Suprapubic skin (tissue), 4 donors: Measurements from ENCODE around the gene LRFN4. TPM values are rescaled to one million over a fixed set of nuclear protein-coding genes. Genes with fewer than 3 reads are reported as not detected.

Experiments used
- DNase-seq, 2 donors: peaks; one replicate each; pipeline ENCODE4 v3.0.0-alpha.2; 2019; ENCODE audit warnings: low spot score in 2 of 2
- H3K27ac ChIP-seq: fragments of 200-600 bp; sonication (generic); one replicate; pipeline ENCODE4 v1.5.1; 2019
- H3K27me3 ChIP-seq: fragments of 200-600 bp; sonication (generic); one replicate; pipeline ENCODE4 v1.5.1; 2019
- H3K36me3 ChIP-seq: fragments of 200-600 bp; sonication (generic); one replicate; pipeline ENCODE4 v1.5.1; 2019
- H3K4me1 ChIP-seq: fragments of 200-600 bp; sonication (generic); one replicate; pipeline ENCODE4 v1.5.1; 2019
- H3K4me3 ChIP-seq: fragments of 200-600 bp; sonication (generic); one replicate; pipeline ENCODE4 v1.5.1; 2019; ENCODE audit warnings: mild to moderate bottlenecking
- H3K9me3 ChIP-seq: fragments of 200-600 bp; sonication (generic); one replicate; pipeline ENCODE4 v1.5.1; 2019
- CTCF ChIP-seq, 2 donors: fragments of 200-600 bp in 1 of 2; fragments of 450-650 bp in 1 of 2; sonication (generic) in 1 of 2; IDR thresholded peaks; one replicate each; pipeline ENCODE4 v1.5.1; 2016 to 2019; ENCODE audit warnings: antibody characterized with exemption in 2 of 2, mild to moderate bottlenecking in 1 of 2, moderate library complexity in 1 of 2
- EP300 ChIP-seq: sonication (generic); formaldehyde crosslinking; IDR thresholded peaks from one replicate; pipeline ENCODE4 v1.6.1; 2017; ENCODE audit warnings: antibody characterized with exemption
- POLR2A ChIP-seq, 2 donors: fragments of 450-650 bp; IDR thresholded peaks; one replicate each; pipeline ENCODE4 v1.6.1; 2017; ENCODE audit warnings: antibody characterized with exemption in 2 of 2, mild to moderate bottlenecking in 2 of 2, moderate library complexity in 2 of 2
- POLR2AphosphoS5 ChIP-seq, 3 donors: sonication (generic); formaldehyde crosslinking; IDR thresholded peaks; one replicate each; pipeline ENCODE4 v1.6.1; 2017; ENCODE audit warnings: antibody characterized with exemption in 3 of 3
- WGBS: methylation state at CpG from one replicate; pipeline ENCODE4 v1.1.5; 2018; 5-methylcytosine and 5-hydroxymethylcytosine counted together
- total RNA-seq, 4 donors: library from RNA; depleted of rRNA; stranded (reverse); fragments of >200 nt; gene quantifications; one replicate each; pipeline ENCODE4 v1.1.0, GENCODE V29; 2016

Gene LRFN4
- total RNA-seq, 4 donors from 2014 or later = 6.0 to 8.5 (median 8.3) TPM

- no peaks in the 10 kb centered on the region for H3K36me3 ChIP-seq
- no peak overlapping the region for H3K27ac ChIP-seq
- TF ChIP-seq EP300 = no peak
- TF ChIP-seq CTCF (IDR thresholded peaks at IDR 0.05) = no peak
- no peak for TF ChIP-seq POLR2A (IDR thresholded peaks at IDR 0.05)
- no peak for TF ChIP-seq POLR2AphosphoS5 (IDR thresholded peaks at IDR 0.05)
- H3K9me3 ChIP-seq = no peaks in the 10 kb centered on the region
- WGBS = 94% methylated on average over 9 of the region's 9 CpGs
- no peak overlapping the region for H3K4me3 ChIP-seq
- no peak for DNase-seq
- H3K4me1 ChIP-seq = peaks cover 52% of the 10 kb centered on the region
- no peaks in the 10 kb centered on the region for H3K27me3 ChIP-seq
Measured at GRCh38 chr11:66879583-66879982, 22.7 kb downstream of the LRFN4 start.

- 77% methylated on average over 7 of the region's 8 CpGs for WGBS
- no peak for DNase-seq
- peaks cover 52% of the 10 kb centered on the region for H3K4me1 ChIP-seq
- H3K27me3 ChIP-seq = no peaks in the 10 kb centered on the region
- no peaks in the 10 kb centered on the region for H3K9me3 ChIP-seq
- H3K4me3 ChIP-seq = no peak overlapping the region
- H3K36me3 ChIP-seq = no peaks in the 10 kb centered on the region
- peak overlapping the region; percentile 41 for H3K27ac ChIP-seq
- no peak for TF ChIP-seq POLR2AphosphoS5 (IDR thresholded peaks at IDR 0.05)
- TF ChIP-seq EP300 = no peak
- TF ChIP-seq CTCF (IDR thresholded peaks at IDR 0.05) = no peak
- no peak for TF ChIP-seq POLR2A (IDR thresholded peaks at IDR 0.05)
Measured at GRCh38 chr11:66879999-66880398, 23.1 kb downstream of the LRFN4 start.

GRCh38 chr11:66880496-66881450 is 23.9 kb downstream of the LRFN4 start:
- Histone ChIP-seq H3K4me3 (no peak overlapping the region), H3K27me3 (no peaks in the 10 kb centered on the region), H3K4me1 (peaks cover 52% of the 10 kb centered on the region), H3K36me3 (no peaks in the 10 kb centered on the region), H3K27ac (peak overlapping the region; percentile 41), H3K9me3 (no peaks in the 10 kb centered on the region)
- no peak for TF ChIP-seq CTCF (IDR thresholded peaks at IDR 0.05)
- no peak for TF ChIP-seq POLR2A (IDR thresholded peaks at IDR 0.05)
- TF ChIP-seq POLR2AphosphoS5 (IDR thresholded peaks at IDR 0.05) = no peak
- TF ChIP-seq EP300 = no peak
- 59% methylated on average over 11 of the region's 14 CpGs for WGBS
- DNase-seq = no peak

- 82% methylated on average over 9 of the region's 10 CpGs for WGBS
- DNase-seq = no peak
- Histone ChIP-seq H3K27me3 (no peaks in the 10 kb centered on the region), H3K4me1 (peaks cover 52% of the 10 kb centered on the region), H3K4me3 (no peak overlapping the region), H3K36me3 (no peaks in the 10 kb centered on the region), H3K27ac (no peak overlapping the region), H3K9me3 (no peaks in the 10 kb centered on the region)
- TF ChIP-seq POLR2AphosphoS5 (IDR thresholded peaks at IDR 0.05) (no peak), EP300 (no peak), POLR2A (IDR thresholded peaks at IDR 0.05) (no peak), CTCF (IDR thresholded peaks at IDR 0.05) (no peak)
Measured at GRCh38 chr11:66881451-66881835, 24.6 kb downstream of the LRFN4 start.

- peaks cover 52% of the 10 kb centered on the region for H3K4me1 ChIP-seq
- 80% methylated on average over 9 of the region's 9 CpGs for WGBS
- TF ChIP-seq POLR2A (IDR thresholded peaks at IDR 0.05) (no peak), CTCF (IDR thresholded peaks at IDR 0.05) (no peak), POLR2AphosphoS5 (IDR thresholded peaks at IDR 0.05) (no peak), EP300 (no peak)
- no peaks in the 10 kb centered on the region for H3K9me3 ChIP-seq
- no peak overlapping the region for H3K4me3 ChIP-seq
- H3K27me3 ChIP-seq = no peaks in the 10 kb centered on the region
- no peaks in the 10 kb centered on the region for H3K36me3 ChIP-seq
- no peak for DNase-seq
- peak overlapping the region; percentile 41 for H3K27ac ChIP-seq
Measured at GRCh38 chr11:66881927-66882452, 25.1 kb downstream of the LRFN4 start.
